ENCODE data around the gene FRY.

DNA sequence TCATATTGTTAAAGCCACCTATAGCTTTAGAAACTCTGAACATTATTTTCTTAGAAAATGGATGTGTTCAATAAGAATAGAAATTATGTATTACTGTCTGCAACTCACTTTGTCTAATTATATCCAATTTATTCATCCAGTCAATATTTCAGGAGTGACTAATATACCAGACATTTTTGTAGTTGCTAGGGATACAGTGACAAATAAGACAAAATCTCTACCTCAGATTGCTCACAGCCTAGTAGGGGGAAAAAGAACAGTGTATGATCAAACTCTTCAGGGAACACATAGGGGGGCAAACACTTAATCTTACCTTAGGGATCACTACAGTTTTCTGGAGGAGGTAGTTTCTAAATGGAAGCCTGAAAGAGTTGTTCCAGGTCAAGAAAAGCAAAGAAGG is 292.3 kb downstream of the FRY start:
- TF ChIP-seq CTCF (IDR thresholded peaks at IDR 0.05 in 8 of 11, conservative IDR thresholded peaks at IDR 0.05 in 3 of 11) (no peak), POLR2AphosphoS5 (IDR thresholded peaks at IDR 0.05) (no peak)
